SH-SY5Y (cell line): ENCODE data around the gene TREM1.

ENCODE experiments used
- GATA2 ChIP-seq: IDR thresholded peaks from 2 replicates; pipeline ENCODE4 v1.6.1; 2011; ENCODE audit warnings: mild to moderate bottlenecking, low read depth, low read length
- GATA3 ChIP-seq: IDR thresholded peaks from 2 replicates; pipeline ENCODE4 v1.6.1; 2011; ENCODE audit warnings: low read depth, mild to moderate bottlenecking, low read length, moderate library complexity

Gene TREM1

DNA sequence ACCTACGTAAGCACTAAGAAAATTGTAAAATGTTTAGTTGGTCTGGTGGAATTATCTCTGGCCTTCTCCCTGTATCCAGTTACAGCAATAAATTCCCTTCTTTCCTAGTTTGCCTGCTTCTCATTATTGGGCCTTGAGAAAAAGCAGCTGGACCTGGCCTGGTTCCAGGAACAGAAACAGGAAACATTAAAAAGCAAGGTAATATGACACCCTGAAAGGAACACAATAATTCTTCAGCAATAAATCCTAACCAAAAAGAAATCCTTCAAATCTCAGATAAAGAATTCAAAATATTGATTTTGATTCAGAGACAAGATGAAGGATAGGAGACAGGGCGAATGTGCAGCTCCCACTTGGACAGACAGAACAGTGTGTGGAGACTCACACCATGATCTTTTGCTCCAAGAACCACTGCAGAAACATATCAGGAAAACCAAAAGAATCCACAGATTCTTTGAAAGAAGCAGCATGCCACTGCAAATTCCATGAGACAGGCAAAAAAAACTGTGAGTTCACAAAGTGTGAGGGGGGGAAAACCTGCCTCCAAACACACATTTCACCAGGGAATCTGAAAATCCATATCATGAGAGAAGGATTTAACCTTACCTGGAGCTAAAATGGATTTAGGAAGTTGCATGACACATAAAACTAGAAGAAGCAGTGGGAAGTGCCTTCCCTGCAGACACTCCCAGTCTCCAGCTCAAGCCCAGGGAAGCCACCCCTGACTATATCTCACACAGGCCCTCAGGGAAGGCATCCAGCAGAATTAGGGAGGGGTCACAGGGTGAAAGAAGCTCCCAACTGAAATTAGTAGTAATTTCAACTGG is 28.9 kb downstream of the TREM1 start:
- TF ChIP-seq GATA2 (no peak), GATA3 (no peak)

DNA sequence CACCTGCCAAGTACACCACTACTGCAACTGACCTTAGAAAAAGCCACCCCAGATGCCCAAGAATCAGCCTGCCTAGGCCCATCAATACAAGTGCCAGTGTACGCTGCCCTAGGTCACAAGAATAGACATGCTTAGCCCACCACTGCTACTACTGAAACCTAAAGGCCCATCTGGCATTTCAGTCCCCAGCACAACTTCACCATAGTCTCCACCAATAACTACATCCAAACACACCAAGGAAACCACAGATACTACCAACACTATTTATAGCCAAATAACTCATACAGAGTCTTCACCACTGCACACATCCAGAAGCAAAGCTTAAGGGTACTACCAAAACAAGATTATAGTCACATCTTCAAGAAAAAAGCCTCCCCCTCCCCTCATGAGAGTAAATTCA is 30.1 kb downstream of the TREM1 start:
- no peak for TF ChIP-seq GATA3

DNA sequence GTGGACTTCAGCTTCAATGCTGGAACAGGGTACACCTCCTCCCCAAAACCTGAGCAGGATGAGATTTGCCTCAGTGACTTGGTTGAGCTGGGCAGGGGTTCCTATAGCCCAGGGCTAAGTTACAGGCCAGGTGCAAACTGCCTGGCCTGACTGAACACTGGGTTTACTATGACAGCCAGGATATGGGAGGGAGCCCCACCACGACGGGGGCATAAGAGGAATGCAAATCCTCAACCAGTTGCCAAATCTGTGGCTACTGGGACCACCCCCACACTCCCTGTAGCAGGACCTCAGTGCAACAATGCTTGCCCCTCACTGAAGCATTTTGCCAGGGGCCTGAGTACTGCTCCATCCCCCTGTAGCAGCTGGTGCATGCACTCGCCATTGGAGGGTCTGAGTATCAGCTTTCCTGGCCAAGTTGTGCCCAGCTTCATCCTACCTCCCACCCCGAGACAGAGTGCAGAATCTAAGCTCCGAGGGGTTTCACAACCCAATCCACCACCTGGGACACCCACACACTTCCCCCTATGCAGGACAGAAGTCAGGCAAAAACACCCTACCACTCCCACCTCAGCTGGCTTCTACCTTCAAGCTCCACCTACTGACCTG is 30.7 kb downstream of the TREM1 start:
- TF ChIP-seq GATA3 = no peak
- TF ChIP-seq GATA2 = no peak

DNA sequence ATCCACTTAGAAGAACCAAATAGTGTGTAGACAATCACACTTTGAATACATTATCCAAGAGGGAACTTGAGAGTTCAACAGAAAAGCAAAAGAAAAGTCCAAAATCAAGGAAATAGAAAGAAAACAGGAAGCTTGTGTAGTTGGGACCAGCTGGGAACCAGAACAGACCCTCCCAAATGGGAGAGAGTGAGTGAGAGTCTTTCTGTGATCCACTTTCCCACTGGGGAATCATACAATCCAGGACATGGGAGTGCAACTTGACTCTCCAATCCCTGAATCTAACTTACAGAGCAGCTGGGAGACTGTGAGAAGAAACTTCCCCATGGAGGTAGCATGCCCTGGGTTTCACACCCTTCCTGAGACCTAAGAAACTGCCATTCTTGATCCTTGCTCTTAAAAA is 31.4 kb downstream of the TREM1 start:
- TF ChIP-seq GATA3 = no peak
- TF ChIP-seq GATA2 = no peak

DNA sequence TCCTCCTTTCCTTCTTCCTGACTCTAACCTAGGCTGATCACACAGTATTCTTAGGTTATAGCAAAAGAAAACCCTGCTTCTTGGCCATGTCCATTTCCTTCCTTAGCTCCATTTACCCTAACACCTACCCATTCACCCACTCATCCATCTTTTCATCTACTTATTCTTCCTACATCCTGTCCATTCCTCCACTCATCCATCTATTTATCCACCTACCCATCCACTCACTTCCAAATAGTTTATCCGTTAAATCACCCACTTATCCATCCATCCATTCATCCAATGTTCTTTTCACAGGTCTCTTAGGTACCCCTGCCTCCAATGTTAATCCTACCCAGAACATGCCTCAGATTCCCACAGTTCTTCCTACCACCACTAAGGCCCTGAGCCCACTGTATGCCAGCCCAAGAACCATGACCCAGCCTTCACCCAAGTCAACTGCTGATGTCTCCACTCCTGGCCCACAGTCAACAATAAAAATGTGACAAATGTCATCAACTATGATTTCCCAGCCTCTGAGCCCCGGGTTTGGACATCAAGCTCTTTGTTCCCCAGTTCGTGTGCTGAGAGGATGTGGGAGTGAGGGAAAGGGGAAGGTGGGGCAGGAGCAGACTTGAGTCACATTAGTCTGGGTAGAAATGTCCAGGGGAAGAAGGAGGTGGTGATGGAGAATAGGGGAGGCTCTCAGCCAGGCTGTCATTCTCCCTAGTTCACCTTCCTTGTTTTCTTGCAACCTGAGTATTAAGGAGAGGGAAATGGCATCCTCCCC is 33.9 kb downstream of the TREM1 start:
- TF ChIP-seq GATA3 (no peak), GATA2 (no peak)

DNA sequence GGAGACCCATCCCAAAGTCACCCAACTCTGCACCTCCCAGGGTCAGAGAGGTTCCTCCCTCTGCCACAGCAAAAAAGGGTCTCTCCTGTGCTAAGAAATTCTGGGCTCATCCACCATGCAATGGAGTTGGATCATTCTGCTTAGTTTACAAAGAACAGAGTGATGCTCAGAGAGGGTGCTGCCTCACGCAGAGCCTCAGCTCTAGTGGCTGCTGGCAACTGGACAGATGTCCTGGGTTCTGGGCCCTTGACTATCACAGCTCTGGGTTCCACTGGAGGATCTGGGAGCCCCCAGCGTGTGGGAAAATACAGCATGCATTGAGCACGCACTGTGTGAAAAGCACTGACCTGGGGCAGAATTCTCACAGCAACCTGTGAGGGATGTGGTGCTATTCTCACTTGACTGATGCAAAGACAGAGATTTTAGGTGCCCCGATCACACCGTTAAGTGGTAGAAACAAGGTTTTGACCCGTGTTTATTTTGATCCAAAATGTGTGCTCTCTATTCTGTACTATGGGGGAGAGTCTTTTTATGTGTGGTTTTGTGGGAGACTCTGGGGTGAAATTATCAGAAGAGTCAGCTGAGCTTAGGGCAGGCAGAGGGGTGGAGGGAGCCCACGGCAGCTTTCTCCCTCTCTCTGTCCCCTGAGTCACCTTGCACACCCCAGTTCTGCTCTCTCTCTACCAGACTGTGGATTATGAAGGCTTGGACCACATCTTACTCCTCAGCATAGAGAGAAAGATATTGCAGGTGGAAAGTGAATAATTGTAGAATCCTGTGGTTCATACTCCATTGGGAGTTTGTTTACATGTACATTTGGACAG is 38.4 kb downstream of the TREM1 start:
- TF ChIP-seq GATA3 = no peak
- TF ChIP-seq GATA2 = no peak

DNA sequence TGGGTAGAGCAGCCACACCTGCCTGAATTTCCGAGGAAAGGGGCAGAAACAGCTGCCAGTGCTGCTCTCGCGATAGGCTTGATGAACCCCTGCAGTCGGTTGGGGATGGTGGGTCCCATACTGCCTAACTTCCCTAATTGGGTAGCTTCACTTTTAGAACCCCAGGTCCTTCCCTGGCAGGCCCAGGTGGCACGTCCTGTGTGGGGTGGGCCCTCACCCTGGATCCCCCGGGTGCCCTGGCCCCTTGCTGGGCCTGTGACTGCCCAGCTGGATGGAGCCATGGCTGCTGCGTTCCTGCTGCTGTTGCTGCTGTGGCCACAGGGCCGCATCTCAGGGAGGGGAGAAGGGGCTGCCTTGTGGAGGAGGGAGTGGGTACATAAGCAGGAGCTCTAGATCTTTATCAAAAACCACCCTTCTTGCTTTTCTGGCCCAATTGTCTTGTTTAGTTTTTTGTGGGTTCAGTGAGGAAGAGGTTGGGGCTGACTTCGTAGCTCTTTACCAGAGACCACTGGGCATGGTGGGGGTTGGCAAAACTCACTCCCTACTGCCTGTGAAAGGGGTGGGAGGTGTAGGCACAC is 39.1 kb downstream of the TREM1 start:
- TF ChIP-seq GATA3 (no peak), GATA2 (no peak)

DNA sequence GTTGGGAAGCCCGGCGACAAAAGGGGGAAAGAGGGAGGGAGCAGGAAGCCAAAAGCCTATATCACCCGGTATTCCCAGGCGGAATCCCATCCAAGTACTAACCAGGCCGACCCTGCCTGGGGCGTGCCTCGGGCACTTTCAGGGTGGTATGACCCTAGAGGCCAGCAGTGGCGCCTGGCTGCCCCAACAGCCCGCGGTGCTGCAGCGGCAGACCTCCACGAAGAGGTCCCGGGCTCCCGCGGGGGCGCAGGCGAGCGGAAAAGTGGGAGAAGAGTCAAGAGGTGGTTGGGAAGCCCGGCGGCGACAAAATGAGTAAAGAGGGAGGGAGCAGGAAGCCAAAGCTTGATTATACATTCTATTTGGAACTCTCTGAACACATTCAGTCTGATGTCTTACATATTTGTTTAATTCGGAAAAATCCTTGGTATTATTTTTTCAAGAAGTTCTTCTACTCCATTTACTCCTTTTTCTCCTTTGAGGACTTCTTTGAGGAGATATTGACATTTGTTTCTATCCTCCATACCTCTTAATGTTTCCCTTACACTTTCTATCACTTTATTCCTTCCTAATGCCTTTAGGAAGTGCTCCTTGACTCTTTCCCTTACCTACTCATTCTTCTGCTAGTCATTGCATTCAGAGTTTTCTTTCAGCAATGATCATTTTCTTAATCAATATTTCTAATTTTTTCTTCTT is 46.9 kb downstream of the TREM1 start:
- TF ChIP-seq GATA3 (no peak), GATA2 (no peak)

DNA sequence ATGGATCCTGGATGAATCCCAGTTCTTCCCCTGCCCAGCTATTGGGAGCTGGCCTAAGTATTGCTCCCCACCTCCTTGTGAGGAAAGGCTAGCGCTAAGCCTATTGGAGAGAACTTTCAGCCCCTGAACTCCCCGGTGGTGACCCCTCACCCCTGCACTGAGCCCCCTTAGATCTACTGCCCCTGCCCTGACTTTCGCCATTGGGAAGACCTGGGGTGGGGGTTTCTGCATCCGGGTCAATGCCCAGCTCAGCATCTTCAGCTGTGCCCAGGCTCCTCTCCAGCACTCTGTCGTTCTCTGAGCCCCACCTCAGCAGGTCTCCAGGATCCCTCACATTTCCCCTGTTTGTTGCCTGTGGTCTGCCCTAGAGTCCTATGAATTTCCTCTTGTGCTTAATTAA is 49.4 kb downstream of the TREM1 start:
- TF ChIP-seq GATA2 = no peak
- TF ChIP-seq GATA3 = no peak

DNA sequence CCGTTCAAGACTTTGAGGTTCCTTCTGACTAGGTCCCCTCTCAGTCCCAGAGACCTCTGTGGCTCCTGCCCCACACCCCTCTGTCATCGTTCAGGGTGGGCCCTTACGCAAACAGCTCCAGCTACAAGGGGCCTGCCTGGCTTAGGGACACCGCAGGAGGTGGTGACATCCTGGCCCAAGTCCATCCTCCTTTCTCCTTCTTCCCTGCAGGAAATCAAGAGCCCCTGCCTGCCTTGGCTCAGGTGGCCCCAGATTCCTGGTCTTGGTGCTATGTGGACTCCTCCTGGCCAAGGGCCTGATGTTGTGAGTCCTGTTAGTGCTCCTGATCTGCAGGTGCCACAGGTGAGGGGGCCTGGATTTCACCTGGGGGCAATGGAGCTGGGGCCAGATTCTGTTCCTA is 50.2 kb downstream of the TREM1 start:
- TF ChIP-seq GATA3 (no peak), GATA2 (no peak)

DNA sequence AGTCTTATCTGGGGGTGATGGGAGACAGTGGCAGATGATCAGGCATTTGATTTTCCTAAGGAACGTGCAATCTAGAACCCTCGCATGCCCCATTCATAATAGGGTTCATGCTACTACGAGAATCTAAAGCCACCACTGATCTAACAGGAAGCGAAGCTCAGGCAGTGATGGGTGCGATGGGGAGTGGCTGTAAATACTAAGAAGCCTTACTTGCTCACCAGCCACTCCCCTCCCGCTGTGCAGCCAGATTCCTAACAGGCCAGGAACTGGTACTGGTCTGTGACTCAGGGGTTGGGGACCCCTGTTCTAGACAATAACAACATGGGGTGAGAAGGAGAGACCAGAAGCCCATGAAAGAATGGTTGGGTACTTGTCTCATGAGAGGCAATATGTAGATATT is 53.8 kb downstream of the TREM1 start:
- TF ChIP-seq GATA2 = no peak
- no peak for TF ChIP-seq GATA3

DNA sequence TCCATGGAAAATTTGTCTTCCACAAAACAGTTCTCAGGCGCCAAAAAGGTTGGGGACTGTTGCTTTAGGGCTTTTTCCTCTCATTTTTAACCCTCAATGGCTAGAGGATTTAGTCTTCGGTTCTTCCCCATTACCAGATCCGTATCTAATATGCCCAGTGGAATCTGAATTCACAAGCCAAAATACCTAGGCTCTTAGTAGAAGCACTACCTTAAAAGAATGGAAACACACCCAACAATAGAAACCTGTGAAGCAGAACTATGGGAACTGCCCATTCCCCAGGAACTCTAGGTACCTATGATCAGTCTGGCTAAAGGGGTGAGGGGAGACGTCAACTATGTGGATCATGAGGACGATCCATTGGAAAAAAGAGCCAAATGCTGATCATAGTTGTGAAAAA is 55.2 kb downstream of the TREM1 start:
- no peak for TF ChIP-seq GATA2
- no peak for TF ChIP-seq GATA3

DNA sequence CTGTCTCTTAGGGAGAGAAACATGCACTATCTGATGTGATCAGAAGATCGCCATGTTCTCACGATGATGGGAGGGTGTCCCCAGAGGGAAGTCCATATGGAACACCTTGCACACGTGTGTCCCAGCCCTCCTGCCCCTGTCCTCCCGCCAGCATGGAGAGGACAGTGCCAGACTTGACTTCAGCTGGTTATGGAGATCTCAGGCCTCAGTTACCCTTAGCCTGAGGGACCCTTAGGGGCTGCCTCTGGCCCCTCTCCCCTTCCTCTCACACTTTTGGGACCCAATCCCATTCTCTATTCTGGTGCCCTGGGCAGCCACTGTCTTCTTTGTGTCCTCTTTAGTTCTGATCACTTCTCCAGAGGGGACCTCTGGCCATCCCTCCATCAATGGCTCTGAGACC is 56.8 kb downstream of the TREM1 start:
- TF ChIP-seq GATA3 (no peak), GATA2 (no peak)
